PC-9 (cell line): ENCODE data around the gene CCDC30. TPM values are rescaled to one million over a fixed set of nuclear protein-coding genes. Genes with fewer than 3 reads are reported as not detected.

Experiments
- BruUV-seq: library from RNA; stranded (reverse); fragments of 400-500 nt; replicated peaks from 2 replicates; lab custom pipeline; 2021; lab: Mats Ljungman, UMichigan
- CTCF ChIA-PET: fragments of 300-600 bp; sonication (Branson Sonifier 250); formaldehyde crosslinking; loops from one replicate; lab custom pipeline; 2022; ENCODE audit warnings: antibody characterized with exemption; lab: Charles Lee
- POLR2A ChIA-PET: fragments of 300-600 bp; sonication (Branson Sonifier 250); formaldehyde crosslinking; loops from one replicate; lab custom pipeline; 2022; ENCODE audit warnings: antibody characterized with exemption; ENCODE audit not compliant: unreplicated experiment; lab: Charles Lee
- DNase-seq, 2 experiments: peaks; one replicate each; pipeline versions ENCODE4 v3.0.0 to v3.0.0-alpha.2; 2015 to 2022; ENCODE audit warnings: mixed read lengths in 1 of 2
- H2AFZ ChIP-seq: fragments of 200-600 bp; sonication (generic); 2 replicates; pipeline ENCODE4 v1.8.1; 2017; ENCODE audit warnings: antibody characterized with exemption
- H3F3A ChIP-seq: fragments of 200-600 bp; sonication (generic); 2 replicates; pipeline ENCODE4 v1.8.1; 2017; ENCODE audit warnings: antibody characterized with exemption, mild to moderate bottlenecking, low read depth; ENCODE audit not compliant: insufficient read depth
- H3K27ac ChIP-seq: fragments of 200-600 bp; sonication (generic); 2 replicates; pipeline ENCODE4 v1.6.1; 2016; ENCODE audit warnings: mixed run types
- H3K27me3 ChIP-seq: fragments of 200-600 bp; sonication (generic); 2 replicates; pipeline ENCODE4 v1.6.1; 2016; ENCODE audit warnings: low read depth, mixed run types; ENCODE audit not compliant: insufficient read depth
- H3K36me3 ChIP-seq: fragments of 200-600 bp; sonication (generic); 2 replicates; pipeline ENCODE4 v1.6.1; 2016; ENCODE audit warnings: low read depth, mixed run types
- H3K4me1 ChIP-seq: fragments of 200-600 bp; sonication (generic); replicated peaks from 2 replicates; pipeline ENCODE4 v1.6.1; 2016; ENCODE audit warnings: mixed run types; ENCODE audit not compliant: insufficient read depth
- H3K4me2 ChIP-seq: fragments of 200-600 bp; sonication (generic); 2 replicates; pipeline ENCODE4 v1.6.1; 2017; ENCODE audit warnings: mixed run types
- H3K4me3 ChIP-seq: fragments of 200-600 bp; sonication (generic); 2 replicates; pipeline ENCODE4 v1.6.1; 2016; ENCODE audit warnings: mixed run types
- H3K79me2 ChIP-seq: fragments of 200-600 bp; sonication (generic); 2 replicates; pipeline ENCODE4 v1.6.1; 2017; ENCODE audit warnings: low read depth, mixed run types
- H3K9me2 ChIP-seq: fragments of 200-600 bp; sonication (generic); 2 replicates; pipeline ENCODE4 v1.8.1; 2017; ENCODE audit warnings: mild to moderate bottlenecking; ENCODE audit not compliant: insufficient read depth
- H3K9me3 ChIP-seq: fragments of 200-600 bp; sonication (generic); 2 replicates; pipeline ENCODE4 v1.8.1; 2016; ENCODE audit warnings: low read depth; ENCODE audit not compliant: insufficient read depth
- H4K20me1 ChIP-seq: fragments of 200-600 bp; sonication (generic); 2 replicates; pipeline ENCODE4 v1.8.1; 2017; ENCODE audit not compliant: insufficient read depth
- EZH2 ChIP-seq: fragments of 200-600 bp; sonication (generic); IDR thresholded peaks from 2 replicates; pipeline ENCODE4 v1.8.0; 2017; ENCODE audit warnings: antibody characterized with exemption, low read depth
- intact Hi-C: fragments of 100-400 bp; cut with micrococcal nuclease; formaldehyde crosslinking; loops from one replicate; pipeline ENCODE4 v1.10.0; 2022; ENCODE audit not compliant: unreplicated experiment
- total RNA-seq: library from RNA; stranded (reverse); gene quantifications from 2 replicates; pipeline ENCODE4 v1.2.3, GENCODE V29; 2021
- TF ChIP-seq, protein P1 (sequence below): fragments of 200-600 bp; sonication (generic); conservative IDR thresholded peaks from 2 replicates; pipeline ENCODE4 v1.6.1; 2017; ENCODE audit warnings: mixed run types, antibody characterized with exemption, mild to moderate bottlenecking, moderate library complexity

Gene CCDC30
- total RNA-seq, 1 experiment from 2014 or later, result 10.2 TPM

GRCh38 chr1:42567038-42567437, 104.0 kb downstream of the CCDC30 start:
- DNase-seq, result no peak
- H3K79me2 ChIP-seq, result no peaks in the 10 kb centered on the region
- TF ChIP-seq, protein P1, sequence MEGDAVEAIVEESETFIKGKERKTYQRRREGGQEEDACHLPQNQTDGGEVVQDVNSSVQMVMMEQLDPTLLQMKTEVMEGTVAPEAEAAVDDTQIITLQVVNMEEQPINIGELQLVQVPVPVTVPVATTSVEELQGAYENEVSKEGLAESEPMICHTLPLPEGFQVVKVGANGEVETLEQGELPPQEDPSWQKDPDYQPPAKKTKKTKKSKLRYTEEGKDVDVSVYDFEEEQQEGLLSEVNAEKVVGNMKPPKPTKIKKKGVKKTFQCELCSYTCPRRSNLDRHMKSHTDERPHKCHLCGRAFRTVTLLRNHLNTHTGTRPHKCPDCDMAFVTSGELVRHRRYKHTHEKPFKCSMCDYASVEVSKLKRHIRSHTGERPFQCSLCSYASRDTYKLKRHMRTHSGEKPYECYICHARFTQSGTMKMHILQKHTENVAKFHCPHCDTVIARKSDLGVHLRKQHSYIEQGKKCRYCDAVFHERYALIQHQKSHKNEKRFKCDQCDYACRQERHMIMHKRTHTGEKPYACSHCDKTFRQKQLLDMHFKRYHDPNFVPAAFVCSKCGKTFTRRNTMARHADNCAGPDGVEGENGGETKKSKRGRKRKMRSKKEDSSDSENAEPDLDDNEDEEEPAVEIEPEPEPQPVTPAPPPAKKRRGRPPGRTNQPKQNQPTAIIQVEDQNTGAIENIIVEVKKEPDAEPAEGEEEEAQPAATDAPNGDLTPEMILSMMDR, result no peak
- no peak for TF ChIP-seq EZH2
- H3K27me3 ChIP-seq, result no peaks in the 10 kb centered on the region
- H3F3A ChIP-seq, result no peaks in the 10 kb centered on the region
- H2AFZ ChIP-seq, result no peak overlapping the region
- no peak overlapping the region for H3K4me3 ChIP-seq
- H3K4me2 ChIP-seq, result no peak overlapping the region
- H4K20me1 ChIP-seq, result no peaks in the 10 kb centered on the region
- POLR2A ChIA-PET, result no interaction called here
- H3K9me3 ChIP-seq, result no peaks in the 10 kb centered on the region
- H3K4me1 ChIP-seq, result no peaks in the 10 kb centered on the region
- no peaks in the 10 kb centered on the region for H3K36me3 ChIP-seq
- H3K27ac ChIP-seq, result no peak overlapping the region
- no TSS peak for BruUV-seq
- intact Hi-C loops, result no loop called here
- CTCF ChIA-PET, result no interaction called here
- H3K9me2 ChIP-seq, result no peaks in the 10 kb centered on the region

- Histone ChIP-seq H4K20me1 (no peaks in the 10 kb centered on the region), H3K4me2 (no peak overlapping the region), H3K79me2 (no peaks in the 10 kb centered on the region), H3K36me3 (no peaks in the 10 kb centered on the region), H3K9me2 (no peaks in the 10 kb centered on the region), H3K27ac (no peak overlapping the region), H3K9me3 (no peaks in the 10 kb centered on the region), H3K4me3 (no peak overlapping the region), H3F3A (no peaks in the 10 kb centered on the region), H3K27me3 (no peaks in the 10 kb centered on the region), H2AFZ (no peak overlapping the region), H3K4me1 (no peaks in the 10 kb centered on the region)
- no TSS peak for BruUV-seq
- POLR2A ChIA-PET, result no interaction called here
- intact Hi-C loops, result loop anchor here (5.0 to 10.0 kb wide), 5 partner anchors 105 to 495 kb away; partner anchors contain the start of genes FOXJ3 and YBX1
- DNase-seq, result no peak
- TF ChIP-seq, protein P1, result no peak
- no peak for TF ChIP-seq EZH2
- CTCF ChIA-PET, result no interaction called here
These were observed 113.8 kb downstream of the CCDC30 start for GRCh38 chr1:42576935-42577334.

GRCh38 chr1:42586016-42586415, 122.9 kb downstream of the CCDC30 start:
- no peak overlapping the region for H3K27ac ChIP-seq
- H3K4me3 ChIP-seq, result no peak overlapping the region
- H3F3A ChIP-seq, result no peaks in the 10 kb centered on the region
- peaks cover 4% of the 10 kb centered on the region; the same call in 1 of the 2 replicates for H3K9me3 ChIP-seq
- no peak for TF ChIP-seq EZH2
- TF ChIP-seq, protein P1, result no peak
- H3K27me3 ChIP-seq, result no peaks in the 10 kb centered on the region
- H3K36me3 ChIP-seq, result no peaks in the 10 kb centered on the region
- no peaks in the 10 kb centered on the region for H3K4me1 ChIP-seq
- CTCF ChIA-PET, result interaction anchor here (0.5 kb wide), 1 partner anchor 184 kb away, joined by 7 read pairs; no protein-coding TSS in a partner anchor
- DNase-seq, result no peak
- H3K4me2 ChIP-seq, result no peak overlapping the region
- H3K9me2 ChIP-seq, result no peaks in the 10 kb centered on the region
- no TSS peak for BruUV-seq
- no peak overlapping the region for H2AFZ ChIP-seq
- H4K20me1 ChIP-seq, result no peaks in the 10 kb centered on the region
- intact Hi-C loops, result no loop called here
- no peaks in the 10 kb centered on the region for H3K79me2 ChIP-seq
- POLR2A ChIA-PET, result no interaction called here
